ENCODE measurements around the gene ASIC2.

GRCh38 chr17:33167736-33168135 lies 125.4 kb downstream of the ASIC2 start:
- no peak for TF ChIP-seq CTCF (IDR thresholded peaks at IDR 0.05 in 2 of 3, conservative IDR thresholded peaks at IDR 0.05 in 1 of 3; ENCODE audit: borderline replicate concordance in 1 of 3, insufficient read depth in 1 of 3, low read depth in 2 of 3, low read length in 2 of 3)
- TF ChIP-seq ZBTB33 (IDR thresholded peaks at IDR 0.05; ENCODE audit: extremely low read depth, insufficient replicate concordance, low read length), result no peak
- no peak for TF ChIP-seq RAD21 (IDR thresholded peaks at IDR 0.05; ENCODE audit: low read depth)
- no peak for TF ChIP-seq YY1 (IDR thresholded peaks at IDR 0.05; ENCODE audit: extremely low read depth, insufficient replicate concordance, low read depth, low read length)
- no peak for TF ChIP-seq EZH2 (IDR thresholded peaks at IDR 0.05)
- no peak for TF ChIP-seq TCF7L2 (IDR thresholded peaks at IDR 0.05; ENCODE audit: borderline replicate concordance, extremely low read depth, insufficient read depth, insufficient read length)
- TF ChIP-seq POLR2A (IDR thresholded peaks at IDR 0.05; ENCODE audit: borderline replicate concordance, extremely low read depth, insufficient read depth, insufficient read length), result no peak
- no peak for TF ChIP-seq ATF3 (IDR thresholded peaks at IDR 0.05)
- TF ChIP-seq EGR1 (IDR thresholded peaks at IDR 0.05; ENCODE audit: low read depth), result no peak
- TF ChIP-seq CEBPB (IDR thresholded peaks at IDR 0.05; ENCODE audit: low read depth), result no peak
- TF ChIP-seq CBX3 (IDR thresholded peaks at IDR 0.05; ENCODE audit: low read depth), result no peak
